Measurements from ENCODE around the gene DOCK8.

DNA sequence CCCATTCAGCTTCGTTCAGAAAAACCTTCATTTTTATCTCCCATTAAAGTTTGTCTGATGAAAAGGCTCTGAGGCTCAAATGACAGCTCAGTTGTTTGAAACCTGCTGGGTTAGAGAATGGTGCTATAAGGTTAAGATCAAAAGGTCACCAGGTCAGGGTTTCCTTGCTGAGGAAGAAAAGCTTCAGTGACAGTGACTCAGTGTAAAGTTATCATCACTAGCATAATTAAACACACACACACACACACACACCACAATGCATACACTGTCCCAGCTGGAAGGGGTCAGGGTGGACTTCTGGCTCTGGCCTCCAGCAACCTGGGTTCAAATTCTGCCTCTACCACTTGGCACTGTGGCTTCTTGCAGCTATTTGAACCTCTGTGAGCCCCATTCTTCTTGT lies 281.1 kb downstream of the DOCK8 start:
- TF ChIP-seq, protein P1, sequence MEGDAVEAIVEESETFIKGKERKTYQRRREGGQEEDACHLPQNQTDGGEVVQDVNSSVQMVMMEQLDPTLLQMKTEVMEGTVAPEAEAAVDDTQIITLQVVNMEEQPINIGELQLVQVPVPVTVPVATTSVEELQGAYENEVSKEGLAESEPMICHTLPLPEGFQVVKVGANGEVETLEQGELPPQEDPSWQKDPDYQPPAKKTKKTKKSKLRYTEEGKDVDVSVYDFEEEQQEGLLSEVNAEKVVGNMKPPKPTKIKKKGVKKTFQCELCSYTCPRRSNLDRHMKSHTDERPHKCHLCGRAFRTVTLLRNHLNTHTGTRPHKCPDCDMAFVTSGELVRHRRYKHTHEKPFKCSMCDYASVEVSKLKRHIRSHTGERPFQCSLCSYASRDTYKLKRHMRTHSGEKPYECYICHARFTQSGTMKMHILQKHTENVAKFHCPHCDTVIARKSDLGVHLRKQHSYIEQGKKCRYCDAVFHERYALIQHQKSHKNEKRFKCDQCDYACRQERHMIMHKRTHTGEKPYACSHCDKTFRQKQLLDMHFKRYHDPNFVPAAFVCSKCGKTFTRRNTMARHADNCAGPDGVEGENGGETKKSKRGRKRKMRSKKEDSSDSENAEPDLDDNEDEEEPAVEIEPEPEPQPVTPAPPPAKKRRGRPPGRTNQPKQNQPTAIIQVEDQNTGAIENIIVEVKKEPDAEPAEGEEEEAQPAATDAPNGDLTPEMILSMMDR (IDR thresholded peaks at IDR 0.05): no peak
- TF ChIP-seq POLR2A (IDR thresholded peaks at IDR 0.05): no peak
